Stimulated activated CD4-positive, alpha-beta T cell treated with anti-CD3 and anti-CD28 coated beads, Interleukin-15, amount 100 ng/mL, for 1 hour (primary cell): ENCODE measurements around the gene HSD3B7.

Experiments used
- DNase-seq, 2 donors: peaks; one replicate each; pipeline ENCODE4 v3.0.0-alpha.2; 2020; ENCODE audit warnings: low read depth in 1 of 2, low spot score in 1 of 2

Gene HSD3B7

DNA sequence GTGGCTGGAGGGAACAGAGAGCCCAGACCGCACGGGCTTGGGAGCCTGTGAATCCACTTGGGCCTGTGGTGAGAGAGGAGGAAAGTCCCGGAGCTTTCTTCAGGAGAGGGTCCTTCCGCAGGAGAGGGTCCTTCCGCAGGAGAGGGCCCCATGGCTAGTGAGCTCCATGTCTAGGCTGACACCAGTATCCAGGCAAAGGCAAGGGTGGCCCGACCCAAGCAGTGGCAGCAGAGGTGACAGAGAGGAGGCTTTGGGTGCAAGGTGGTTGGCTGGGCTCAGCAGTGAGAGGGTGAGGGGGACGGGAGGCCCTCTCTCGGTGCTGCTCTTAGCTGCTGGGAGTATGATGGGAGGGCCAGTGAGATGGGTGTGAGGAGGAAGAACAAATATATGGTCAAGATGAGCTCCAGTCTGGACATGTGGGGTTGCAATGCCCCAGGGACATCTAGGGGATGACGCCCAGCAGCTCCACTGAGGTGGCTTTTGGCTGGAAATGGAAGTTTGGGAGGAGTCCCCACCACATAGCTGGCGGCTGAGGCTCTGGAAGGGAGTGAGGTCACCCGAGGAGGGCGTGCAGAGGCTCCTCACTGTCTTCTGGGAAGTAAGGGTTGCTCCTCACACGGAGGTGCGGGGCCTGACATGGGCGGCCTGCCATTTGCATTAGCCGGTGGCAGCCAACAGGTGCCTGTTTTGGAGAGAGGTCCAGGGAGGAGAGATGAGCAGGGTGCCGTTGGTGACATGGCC is 2.3 kb upstream of the HSD3B7 start:
- DNase-seq: no peak

GRCh38 chr16:30983289-30983889 is 1.6 kb upstream of the HSD3B7 start:
- DNase-seq: no peak

GRCh38 chr16:30983898-30984610 is 953 bp upstream of the HSD3B7 start:
- no peak for DNase-seq

- no peak for DNase-seq
Measured at GRCh38 chr16:30985401-30986128, 558 bp downstream of the HSD3B7 start.

GRCh38 chr16:30986129-30986991 is 1.4 kb downstream of the HSD3B7 start:
- DNase-seq: no peak

DNA sequence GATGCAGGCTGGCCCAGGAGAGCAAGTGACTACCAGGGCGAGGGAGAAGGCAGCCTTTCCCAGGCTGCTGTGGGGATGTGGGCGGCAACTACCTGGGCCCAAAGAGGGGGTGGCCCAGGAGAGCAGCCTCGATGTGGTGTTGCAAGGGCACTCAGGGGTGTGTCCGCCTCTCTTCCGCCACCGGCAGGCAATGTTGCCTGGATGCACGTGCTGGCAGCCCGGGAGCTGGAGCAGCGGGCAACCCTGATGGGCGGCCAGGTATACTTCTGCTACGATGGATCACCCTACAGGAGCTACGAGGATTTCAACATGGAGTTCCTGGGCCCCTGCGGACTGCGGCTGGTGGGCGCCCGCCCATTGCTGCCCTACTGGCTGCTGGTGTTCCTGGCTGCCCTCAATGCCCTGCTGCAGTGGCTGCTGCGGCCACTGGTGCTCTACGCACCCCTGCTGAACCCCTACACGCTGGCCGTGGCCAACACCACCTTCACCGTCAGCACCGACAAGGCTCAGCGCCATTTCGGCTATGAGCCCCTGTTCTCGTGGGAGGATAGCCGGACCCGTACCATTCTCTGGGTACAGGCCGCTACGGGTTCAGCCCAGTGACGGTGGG is 2.7 kb downstream of the HSD3B7 start:
- no peak for DNase-seq

GRCh38 chr16:30989469-30990047 is 4.6 kb downstream of the HSD3B7 start:
- no peak for DNase-seq

DNA sequence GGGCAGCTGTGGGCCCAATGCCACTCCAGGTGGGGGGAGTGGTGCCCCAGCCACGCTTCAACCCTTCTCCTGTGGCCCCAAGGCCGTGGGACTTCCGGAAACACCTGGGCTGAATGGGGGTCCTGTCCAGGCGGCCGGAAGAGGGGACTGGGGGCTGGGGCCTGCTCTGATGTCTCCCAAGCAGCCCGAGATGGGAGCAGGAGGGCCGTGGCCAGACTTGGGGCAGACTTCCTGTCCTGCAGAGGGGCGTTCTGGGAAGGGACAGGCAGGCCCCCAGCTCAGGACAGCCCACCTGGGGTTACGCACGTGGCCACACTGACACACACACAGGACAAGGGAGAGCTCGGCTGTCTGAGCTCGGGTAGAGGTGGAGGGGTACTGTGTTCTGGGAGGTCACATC is 5.1 kb downstream of the HSD3B7 start:
- DNase-seq: no peak

DNA sequence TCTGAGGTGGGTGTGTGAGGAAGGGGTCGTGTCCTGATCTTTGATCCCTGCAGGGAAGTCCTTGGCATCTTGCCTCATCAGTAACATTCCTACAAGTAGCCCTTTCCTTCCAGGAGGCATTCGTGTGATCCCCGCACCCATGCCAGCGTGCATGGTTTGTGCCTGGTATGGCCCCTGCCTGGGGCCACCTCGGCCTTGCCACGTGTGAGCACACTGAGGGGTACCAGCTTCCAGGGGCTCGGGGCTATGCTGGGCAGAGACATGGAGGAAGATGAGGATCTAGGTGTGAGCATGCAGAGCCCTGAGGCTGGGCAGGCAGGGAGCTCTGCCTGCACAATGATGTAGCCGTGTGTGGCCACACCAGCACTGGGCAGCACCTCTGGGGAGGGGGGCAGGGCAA is 6.0 kb downstream of the HSD3B7 start:
- DNase-seq: no peak

GRCh38 chr16:30992276-30992780 is 7.3 kb downstream of the HSD3B7 start:
- no peak for DNase-seq

GRCh38 chr16:30992931-30993816 is 8.2 kb downstream of the HSD3B7 start:
- no peak for DNase-seq

DNA sequence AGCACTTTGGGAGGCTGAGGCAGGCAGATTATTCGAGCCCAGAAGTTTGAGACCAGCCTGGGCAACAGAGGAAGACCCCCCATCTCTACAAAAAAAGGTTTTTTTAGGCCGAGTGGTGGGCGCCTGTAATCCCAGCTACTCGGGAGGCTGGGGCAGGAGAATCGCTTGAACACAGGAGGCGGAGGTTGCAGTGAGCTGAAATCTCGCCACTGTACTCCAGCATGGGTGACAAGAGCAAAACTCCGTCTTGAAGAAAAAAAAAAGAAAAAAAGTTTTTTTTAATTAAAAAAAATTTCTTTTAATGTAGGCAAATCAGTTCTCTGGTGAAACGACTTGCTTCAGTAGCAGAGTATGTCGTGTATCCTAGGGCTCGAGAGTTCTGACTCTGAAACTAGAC is 10.9 kb downstream of the HSD3B7 start:
- DNase-seq: no peak

- DNase-seq: no peak
Measured at GRCh38 chr16:30996324-30996984, 11.4 kb downstream of the HSD3B7 start.

DNA sequence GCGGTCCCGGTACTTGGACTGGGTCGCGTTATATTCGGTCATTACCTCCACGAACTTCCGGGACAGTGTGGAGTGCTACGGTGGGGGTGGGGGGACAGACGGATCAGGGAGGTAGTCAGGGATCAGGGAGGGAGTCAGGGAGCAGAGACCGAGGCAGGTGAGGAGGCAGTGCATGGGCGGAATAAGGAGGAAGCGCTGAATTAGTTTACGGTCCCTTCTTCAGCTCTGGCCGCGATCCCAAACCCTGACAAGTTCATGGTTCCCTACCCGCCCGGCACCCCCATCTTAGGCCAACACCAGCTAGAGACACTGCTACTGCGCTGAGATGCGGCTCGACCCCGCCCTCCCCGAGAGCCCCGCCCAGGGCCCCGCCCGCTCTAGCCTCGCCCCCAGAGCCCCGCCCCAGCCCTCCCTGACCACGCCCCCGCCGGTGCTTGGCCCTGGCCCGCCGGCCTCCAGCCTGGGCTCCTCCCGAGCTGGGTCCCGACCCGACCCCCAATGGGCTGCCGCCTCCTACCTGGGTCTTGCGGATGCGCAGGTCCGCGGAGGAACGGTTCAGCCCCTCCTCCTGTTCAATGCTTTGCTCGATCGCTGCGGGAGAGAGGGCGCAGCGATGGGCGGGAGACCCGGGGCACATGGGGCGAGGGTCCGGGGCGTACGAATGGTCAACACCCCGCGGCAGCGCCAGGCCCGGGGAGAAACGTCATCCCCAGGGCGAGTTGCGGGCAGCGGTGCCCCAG is 12.1 kb downstream of the HSD3B7 start:
- peak; percentile 57 to 74 for DNase-seq

DNA sequence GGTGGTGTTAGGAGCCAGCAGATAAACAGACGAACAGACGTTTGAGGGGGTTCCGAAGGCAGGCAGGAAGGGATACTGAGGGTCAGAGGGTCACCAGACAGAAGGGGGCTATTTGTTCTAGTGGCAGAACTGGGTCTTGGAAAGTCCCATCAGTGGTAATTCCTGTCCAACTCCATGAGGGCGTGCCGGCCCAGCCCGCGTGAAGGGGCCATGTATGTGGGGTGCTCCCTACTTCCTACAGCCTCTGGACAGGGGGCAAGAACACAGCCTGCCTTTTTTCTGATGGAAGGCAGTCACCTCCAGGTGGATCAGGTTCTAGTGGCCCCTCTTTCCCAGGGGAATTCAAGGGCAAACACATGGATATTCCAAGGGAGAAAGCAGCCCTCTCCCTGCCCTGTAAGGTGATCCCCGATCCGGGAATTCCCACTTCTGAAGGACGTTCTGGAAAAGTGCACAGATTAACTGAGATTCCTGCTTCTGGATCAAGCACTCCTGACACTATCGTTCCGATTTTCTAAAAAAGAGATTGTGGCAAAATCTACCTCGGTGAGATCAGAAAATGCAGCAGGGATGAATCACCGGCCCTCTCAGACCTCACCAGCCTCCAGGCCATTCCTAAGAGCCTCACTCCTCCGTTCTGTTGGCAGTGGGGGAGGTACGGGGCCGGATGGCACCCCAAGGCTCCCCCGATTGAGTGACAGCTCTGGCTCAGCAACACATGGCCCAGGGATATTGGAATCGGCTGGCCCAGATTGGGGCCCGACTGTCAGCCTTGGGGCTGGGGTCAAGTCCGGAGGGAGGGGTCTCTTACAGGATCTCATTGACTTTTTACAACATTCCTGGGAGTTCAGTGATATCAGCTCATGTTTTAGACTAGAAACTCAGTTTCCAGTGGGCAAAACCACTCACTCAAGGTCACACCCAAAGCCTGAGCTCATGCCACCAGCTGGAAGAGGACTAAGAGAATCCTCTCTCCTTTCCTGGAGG is 13.0 kb downstream of the HSD3B7 start:
- no peak for DNase-seq
